NCI-H1436 (cell line): Measurements from ENCODE around the gene ZACN.
"Not testable (repeated sequence)": the region's sequence is repeated elsewhere in the genome, so short reads cannot be mapped to it uniquely, and the experiment has no call there.

Experiments
- DNase-seq: peaks from one replicate; lab custom pipeline; 2025; lab: John Stamatoyannopoulos, UW

The ZACN gene

GRCh38 chr17:76078860-76079534 is at the start of gene ZACN:
ZACN (plus strand) TSS chr17:76079182; CDS start chr17:76079265, 83 bp downstream.
- DNase-seq: peak; percentile 33

GRCh38 chr17:76032073-76032779 is 46.8 kb upstream of the ZACN start:
- peak; percentile 18 for DNase-seq

- no peak for DNase-seq
Observed at GRCh38 chr17:76032780-76033108, 46.2 kb upstream of the ZACN start.

- no peak for DNase-seq
Observed at GRCh38 chr17:76033139-76033538, 45.8 kb upstream of the ZACN start.

- no peak for DNase-seq
Observed at GRCh38 chr17:76034428-76035350, 44.3 kb upstream of the ZACN start.

- DNase-seq: no peak
Observed at GRCh38 chr17:76036497-76037261, 42.3 kb upstream of the ZACN start.

- no peak for DNase-seq
Observed at GRCh38 chr17:76038050-76038449, 40.9 kb upstream of the ZACN start.

GRCh38 chr17:76039121-76039520 is 39.9 kb upstream of the ZACN start:
- DNase-seq: no peak

- no peak for DNase-seq
Observed at GRCh38 chr17:76040376-76040775, 38.6 kb upstream of the ZACN start.

GRCh38 chr17:76042868-76043267 is 36.1 kb upstream of the ZACN start:
- DNase-seq: not testable (repeated sequence)

GRCh38 chr17:76044475-76045007 is 34.4 kb upstream of the ZACN start:
- DNase-seq: not testable (repeated sequence)

GRCh38 chr17:76046064-76046463 is 32.9 kb upstream of the ZACN start:
- DNase-seq: no peak

- no peak for DNase-seq
Observed at GRCh38 chr17:76048025-76048605, 30.9 kb upstream of the ZACN start.

GRCh38 chr17:76048711-76049110 is 30.3 kb upstream of the ZACN start:
- no peak for DNase-seq

GRCh38 chr17:76049239-76049638 is 29.7 kb upstream of the ZACN start:
- DNase-seq: no peak

GRCh38 chr17:76049836-76050537 is 29.0 kb upstream of the ZACN start:
- DNase-seq: no peak

- DNase-seq: no peak
Observed at GRCh38 chr17:76050538-76051467, 28.2 kb upstream of the ZACN start.

- no peak for DNase-seq
Observed at GRCh38 chr17:76051561-76051960, 27.4 kb upstream of the ZACN start.
